GM18907 (cell line): Measurements from ENCODE around the gene TGM2.
"Not testable (repeated sequence)": the region's sequence is repeated elsewhere in the genome, so short reads cannot be mapped to it uniquely, and the experiment has no call there.

Experiments
- ATAC-seq: cut with Tn5 transposase; IDR thresholded peaks from one replicate; pipeline ENCODE4 v1.9.1; 2021; ENCODE audit warnings: mild to moderate bottlenecking, moderate library complexity; ENCODE audit not compliant: unreplicated experiment

TGM2 gene

GRCh38 chr20:38119446-38119845, 45.6 kb downstream of the TGM2 start:
- no peak for ATAC-seq

- no peak for ATAC-seq
Observed at GRCh38 chr20:38117635-38118034, 47.4 kb downstream of the TGM2 start.

- no peak for ATAC-seq
Observed at GRCh38 chr20:38117205-38117604, 47.9 kb downstream of the TGM2 start.

GRCh38 chr20:38116409-38117165, 48.5 kb downstream of the TGM2 start:
- ATAC-seq, result no peak

- ATAC-seq, result no peak
Observed at GRCh38 chr20:38115896-38116295, 49.2 kb downstream of the TGM2 start.

- no peak for ATAC-seq
Observed at GRCh38 chr20:38115205-38115604, 49.9 kb downstream of the TGM2 start.

- ATAC-seq, result no peak
Observed at GRCh38 chr20:38114353-38114791, 50.7 kb downstream of the TGM2 start.

GRCh38 chr20:38113401-38114325, 51.4 kb downstream of the TGM2 start:
- no peak for ATAC-seq

- no peak for ATAC-seq
Observed at GRCh38 chr20:38112930-38113294, 52.2 kb downstream of the TGM2 start.

- no peak for ATAC-seq
Observed at GRCh38 chr20:38112261-38112929, 52.7 kb downstream of the TGM2 start.

- no peak for ATAC-seq
Observed at GRCh38 chr20:38111366-38112232, 53.5 kb downstream of the TGM2 start.

- no peak for ATAC-seq
Observed at GRCh38 chr20:38110525-38111178, 54.4 kb downstream of the TGM2 start.

- ATAC-seq, result no peak
Observed at GRCh38 chr20:38109591-38110524, 55.2 kb downstream of the TGM2 start.

GRCh38 chr20:38108986-38109541, 56.0 kb downstream of the TGM2 start:
- no peak for ATAC-seq

- ATAC-seq, result no peak
Observed at GRCh38 chr20:38108438-38108985, 56.6 kb downstream of the TGM2 start.

- not testable (repeated sequence) for ATAC-seq
Observed at GRCh38 chr20:38107916-38108315, 57.2 kb downstream of the TGM2 start.

- not testable (repeated sequence) for ATAC-seq
Observed at GRCh38 chr20:38107386-38107785, 57.7 kb downstream of the TGM2 start.

- ATAC-seq, result no peak
Observed at GRCh38 chr20:38106461-38106860, 58.6 kb downstream of the TGM2 start.
